ENCODE results near the gene INPP4B.

Gene INPP4B

DNA sequence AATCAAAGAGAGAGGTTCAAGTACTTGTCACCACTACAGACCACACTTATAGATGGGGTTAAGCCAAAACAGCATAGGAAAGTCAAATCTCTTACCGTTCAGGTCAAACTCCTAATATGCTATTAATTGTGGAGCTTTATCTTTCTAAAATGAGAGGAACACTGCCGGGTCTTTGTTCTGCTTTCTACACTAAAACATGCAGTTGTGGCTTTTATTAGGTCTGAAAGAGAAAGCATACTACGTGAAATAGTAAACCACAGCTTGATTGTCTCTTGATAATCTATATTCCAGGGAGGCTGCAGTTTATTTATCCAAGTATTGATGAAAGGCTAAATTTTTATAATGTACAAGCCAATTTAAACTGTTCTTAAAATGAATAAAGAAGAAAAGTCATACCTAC is 12.3 kb upstream of the INPP4B start:
- no peak overlapping the region for H3K4me3 Mint-ChIP-seq
- TF ChIP-seq, protein P1, sequence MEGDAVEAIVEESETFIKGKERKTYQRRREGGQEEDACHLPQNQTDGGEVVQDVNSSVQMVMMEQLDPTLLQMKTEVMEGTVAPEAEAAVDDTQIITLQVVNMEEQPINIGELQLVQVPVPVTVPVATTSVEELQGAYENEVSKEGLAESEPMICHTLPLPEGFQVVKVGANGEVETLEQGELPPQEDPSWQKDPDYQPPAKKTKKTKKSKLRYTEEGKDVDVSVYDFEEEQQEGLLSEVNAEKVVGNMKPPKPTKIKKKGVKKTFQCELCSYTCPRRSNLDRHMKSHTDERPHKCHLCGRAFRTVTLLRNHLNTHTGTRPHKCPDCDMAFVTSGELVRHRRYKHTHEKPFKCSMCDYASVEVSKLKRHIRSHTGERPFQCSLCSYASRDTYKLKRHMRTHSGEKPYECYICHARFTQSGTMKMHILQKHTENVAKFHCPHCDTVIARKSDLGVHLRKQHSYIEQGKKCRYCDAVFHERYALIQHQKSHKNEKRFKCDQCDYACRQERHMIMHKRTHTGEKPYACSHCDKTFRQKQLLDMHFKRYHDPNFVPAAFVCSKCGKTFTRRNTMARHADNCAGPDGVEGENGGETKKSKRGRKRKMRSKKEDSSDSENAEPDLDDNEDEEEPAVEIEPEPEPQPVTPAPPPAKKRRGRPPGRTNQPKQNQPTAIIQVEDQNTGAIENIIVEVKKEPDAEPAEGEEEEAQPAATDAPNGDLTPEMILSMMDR (IDR thresholded peaks at IDR 0.05; ENCODE audit: unreplicated experiment in 3 of 3), result no peak
- no peak overlapping the region for H3K27ac Mint-ChIP-seq
- H3K27me3 Mint-ChIP-seq (ENCODE audit: low read depth), result no peaks in the 10 kb centered on the region
- H3K36me3 Mint-ChIP-seq (ENCODE audit: low read depth), result no peaks in the 10 kb centered on the region
- no peaks in the 10 kb centered on the region for H3K9me3 Mint-ChIP-seq
- H3K4me1 Mint-ChIP-seq, result no peaks in the 10 kb centered on the region

DNA sequence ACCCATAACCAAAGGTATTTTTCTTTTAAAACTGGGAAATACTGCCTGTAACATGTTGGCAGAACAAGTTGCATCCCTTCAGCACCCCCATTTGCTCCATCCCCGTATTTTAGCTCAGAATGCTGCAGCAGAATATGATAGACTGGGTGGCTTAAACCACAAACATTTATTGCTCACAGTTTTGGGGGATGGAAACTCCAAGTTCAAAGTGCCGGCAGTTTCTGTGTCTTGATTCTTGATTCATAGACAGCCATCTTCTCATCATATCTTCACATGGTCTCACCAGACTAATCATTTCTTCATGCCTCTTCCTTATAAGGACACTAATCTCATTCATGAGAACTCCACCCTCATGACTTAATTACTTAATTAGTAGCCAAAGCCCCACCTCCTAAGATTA is 10.5 kb upstream of the INPP4B start:
- TF ChIP-seq, protein P1 (IDR thresholded peaks at IDR 0.05; ENCODE audit: unreplicated experiment in 3 of 3), result no peak
- no peak overlapping the region for H3K4me3 Mint-ChIP-seq
- H3K27me3 Mint-ChIP-seq (ENCODE audit: low read depth), result no peaks in the 10 kb centered on the region
- no peaks in the 10 kb centered on the region for H3K9me3 Mint-ChIP-seq
- no peak overlapping the region for H3K27ac Mint-ChIP-seq
- no peaks in the 10 kb centered on the region for H3K4me1 Mint-ChIP-seq
- H3K36me3 Mint-ChIP-seq (ENCODE audit: low read depth), result no peaks in the 10 kb centered on the region

DNA sequence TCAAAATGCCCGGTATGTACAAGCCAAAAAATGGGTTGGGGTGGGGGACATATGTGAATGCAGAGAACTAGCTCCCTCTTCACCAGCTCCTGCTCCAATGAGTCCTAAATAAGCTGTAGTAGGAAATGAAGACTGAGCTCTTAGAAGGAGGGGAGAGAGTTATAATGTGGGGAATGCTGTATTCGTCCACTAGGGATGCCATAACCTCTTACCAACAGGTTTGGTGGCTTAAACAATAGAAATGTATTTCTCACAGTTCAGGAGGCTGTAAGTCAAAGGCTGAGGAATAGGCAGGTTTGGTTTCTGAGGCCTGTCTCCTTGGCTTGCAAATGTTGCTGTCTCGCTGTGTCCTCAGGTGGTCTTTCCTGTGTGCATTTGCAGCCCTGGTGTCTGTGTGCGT is 4.4 kb upstream of the INPP4B start:
- Mint-ChIP-seq H3K27me3 (ENCODE audit: low read depth) (peaks cover 43% of the 10 kb centered on the region), H3K27ac (no peak overlapping the region), H3K9me3 (no peaks in the 10 kb centered on the region), H3K4me3 (no peak overlapping the region), H3K4me1 (no peaks in the 10 kb centered on the region), H3K36me3 (ENCODE audit: low read depth) (no peaks in the 10 kb centered on the region)
- TF ChIP-seq, protein P1 (IDR thresholded peaks at IDR 0.05; ENCODE audit: unreplicated experiment in 3 of 3), result peak in 2 of 3 experiments; percentile 22 to 32

DNA sequence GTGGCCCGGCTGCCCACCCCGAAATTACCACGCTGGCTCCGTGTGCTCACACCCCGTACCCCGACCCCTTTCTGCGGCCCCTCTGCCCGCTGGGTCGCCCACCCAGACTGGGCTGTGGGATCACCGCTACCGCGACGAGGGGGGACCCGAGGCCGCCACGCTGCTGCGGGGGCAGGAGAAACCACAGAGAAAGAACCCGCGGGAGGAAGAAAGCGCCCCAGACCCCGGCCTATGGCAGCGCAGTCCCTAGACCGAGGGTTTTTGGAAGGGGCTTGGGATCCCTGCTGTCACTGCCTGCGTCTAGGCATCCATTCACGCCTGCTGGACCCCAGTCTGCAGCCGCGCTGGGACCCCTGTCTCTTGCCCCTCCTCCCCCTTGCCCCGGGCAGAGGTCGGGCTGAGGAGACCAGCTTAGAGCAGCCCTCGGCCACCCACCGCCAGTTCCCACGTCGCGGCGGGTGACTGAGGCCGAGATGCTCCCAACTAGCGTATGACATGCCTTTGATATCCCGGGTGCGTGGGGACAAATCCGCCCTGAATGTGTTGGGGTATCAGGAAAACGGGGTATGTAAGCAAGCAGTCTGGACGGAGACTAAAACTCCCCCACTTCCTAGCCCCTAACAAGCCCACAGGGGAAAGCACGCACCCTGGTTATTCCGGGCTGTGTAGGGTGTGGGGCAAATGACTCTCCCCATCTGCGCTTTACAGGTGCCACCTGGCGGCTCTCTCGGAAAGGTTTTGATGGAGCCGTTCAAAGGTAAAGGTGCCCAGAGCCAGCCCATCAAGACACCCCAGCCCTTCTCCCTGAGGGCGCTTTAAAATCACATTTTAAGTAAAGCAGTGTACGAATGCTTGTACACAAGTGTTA is 862 bp upstream of the INPP4B start:
- no peak overlapping the region for H3K27ac Mint-ChIP-seq
- H3K27me3 Mint-ChIP-seq (ENCODE audit: low read depth), result peaks cover 66% of the 10 kb centered on the region
- TF ChIP-seq, protein P1 (IDR thresholded peaks at IDR 0.05; ENCODE audit: unreplicated experiment in 3 of 3), result peak; percentile 26 to 42 (median 39)
- H3K4me1 Mint-ChIP-seq, result peaks cover 6% of the 10 kb centered on the region
- H3K36me3 Mint-ChIP-seq (ENCODE audit: low read depth), result no peaks in the 10 kb centered on the region
- H3K9me3 Mint-ChIP-seq, result no peaks in the 10 kb centered on the region
- H3K4me3 Mint-ChIP-seq, result peak overlapping the region; percentile 92 to 94 (median 94)

DNA sequence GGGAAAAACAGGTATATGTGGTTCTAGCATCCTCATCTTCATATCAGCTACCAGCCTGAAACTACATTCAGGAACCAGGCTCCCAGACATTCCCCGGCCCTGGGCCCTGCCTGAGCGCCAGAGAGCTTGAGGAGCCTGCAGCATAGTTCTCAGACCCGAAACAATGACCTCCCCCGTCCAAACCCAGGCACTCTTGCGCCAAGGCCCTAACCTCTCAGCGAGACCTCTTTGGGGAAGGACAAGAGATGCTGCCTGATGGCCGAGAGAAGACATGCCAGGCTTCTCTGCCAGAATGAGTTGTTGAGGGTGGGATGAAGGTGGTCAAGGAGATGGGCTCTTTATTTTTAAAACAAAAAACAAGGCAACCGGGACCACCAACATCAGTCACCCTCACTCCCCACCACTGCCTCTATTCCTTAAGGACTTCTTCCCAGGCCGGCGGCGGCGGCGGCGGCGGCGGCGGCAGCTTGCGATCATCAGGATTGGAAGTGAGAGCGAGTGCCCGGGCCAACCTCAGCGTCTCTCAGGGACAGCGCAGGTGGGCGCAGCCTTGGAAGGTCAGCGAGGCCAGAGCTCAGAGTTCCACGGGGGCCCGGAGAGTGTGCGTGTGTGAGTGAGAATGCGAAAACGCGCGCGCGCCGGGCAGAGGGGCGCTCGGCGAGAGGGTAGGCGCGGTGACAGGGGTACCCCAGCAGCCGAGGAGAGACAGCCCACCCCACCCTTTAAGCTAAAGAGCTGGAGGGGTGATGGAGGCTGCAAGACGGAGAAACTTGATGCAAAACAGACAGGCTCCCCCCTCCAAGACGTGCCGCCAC is 601 bp downstream of the INPP4B start:
- H3K9me3 Mint-ChIP-seq, result no peaks in the 10 kb centered on the region
- H3K4me1 Mint-ChIP-seq, result peaks cover 6% of the 10 kb centered on the region
- H3K27me3 Mint-ChIP-seq (ENCODE audit: low read depth), result peaks cover 63% of the 10 kb centered on the region
- H3K27ac Mint-ChIP-seq, result no peak overlapping the region
- TF ChIP-seq, protein P1 (IDR thresholded peaks at IDR 0.05; ENCODE audit: unreplicated experiment in 3 of 3), result no peak
- H3K36me3 Mint-ChIP-seq (ENCODE audit: low read depth), result no peaks in the 10 kb centered on the region
- peak overlapping the region; percentile 92 to 94 (median 94) for H3K4me3 Mint-ChIP-seq

Data from nephron (organoid).